Thyroid gland (tissue), 4 donors: ENCODE results near the gene DSG2. TPM values are rescaled to one million over a fixed set of nuclear protein-coding genes. Genes with fewer than 3 reads are reported as not detected.

Experiments
- DNase-seq, 2 donors: peaks; one replicate each; pipeline ENCODE4 v3.0.0-alpha.2; 2019
- H3K27ac ChIP-seq, 3 donors: fragments of 200-600 bp; sonication (generic); 1 replicate in 2 of 3; 2 replicates in 1 of 3; pipeline ENCODE4 v1.5.1; 2016 to 2019; ENCODE audit warnings: mild to moderate bottlenecking in 1 of 3, moderate library complexity in 1 of 3
- H3K27me3 ChIP-seq: fragments of 200-600 bp; sonication (generic); one replicate; pipeline ENCODE4 v1.5.1; 2019
- H3K36me3 ChIP-seq, 2 donors: fragments of 200-600 bp; sonication (generic); one replicate each; pipeline ENCODE4 v1.5.1; 2016 to 2019
- H3K4me1 ChIP-seq, 2 donors: fragments of 200-600 bp; sonication (generic); one replicate each; pipeline ENCODE4 v1.5.1; 2017 to 2019
- H3K4me3 ChIP-seq, 3 donors: fragments of 200-600 bp; sonication (generic); replicated peaks in 1 of 3; 1 replicate in 2 of 3; 2 replicates in 1 of 3; pipeline ENCODE4 v1.5.1; 2016; ENCODE audit warnings: mild to moderate bottlenecking in 1 of 3
- H3K9me3 ChIP-seq: fragments of 200-600 bp; sonication (generic); one replicate; pipeline ENCODE4 v1.5.1; 2017
- CTCF ChIP-seq, 6 experiments: fragments of 200-600 bp in 3 of 6; fragments of 450-650 bp in 3 of 6; sonication (generic) in 3 of 6; IDR thresholded peaks; one replicate each; pipeline ENCODE4 v1.5.1; 2016 to 2019; ENCODE audit warnings: antibody characterized with exemption in 6 of 6, mild to moderate bottlenecking in 2 of 6, inconsistent platforms in 1 of 6, moderate library complexity in 1 of 6
- POLR2A ChIP-seq, 2 donors: fragments of 450-650 bp; IDR thresholded peaks; one replicate each; pipeline ENCODE4 v1.6.1; 2017; ENCODE audit warnings: antibody characterized with exemption in 2 of 2, mild to moderate bottlenecking in 2 of 2, moderate library complexity in 1 of 2
- WGBS, 2 donors: methylation state at CpG; one replicate each; pipeline ENCODE4 v1.1.5; 2017; 5-methylcytosine and 5-hydroxymethylcytosine counted together
- intact Hi-C: fragments of 100-400 bp; cut with DNase I; formaldehyde crosslinking; loops from one replicate; pipeline ENCODE4 v1.15.1; 2023
- total RNA-seq, 4 donors: library from RNA; depleted of rRNA; stranded (reverse); fragments of >200 nt; gene quantifications; one replicate each; pipeline ENCODE4 v1.2.3, GENCODE V29; 2016

The DSG2 gene
- total RNA-seq, 4 donors from 2014 or later: 47.7 to 66.0 (median 56.4) TPM

GRCh38 chr18:31557446-31557845, 59.5 kb downstream of the DSG2 start:
- 97 to 99% methylated on average over 3 of the region's 3 CpGs for WGBS, 2 donors
- H3K9me3 ChIP-seq: no peaks in the 10 kb centered on the region
- H3K4me3 ChIP-seq: no peak overlapping the region
- no peak overlapping the region for H3K27ac ChIP-seq
- intact Hi-C loops: loop anchor here (10.0 kb wide), 3 partner anchors 167 to 417 kb away; no protein-coding TSS in a partner anchor
- no peak for TF ChIP-seq POLR2A (IDR thresholded peaks at IDR 0.05)
- H3K4me1 ChIP-seq: no peaks in the 10 kb centered on the region
- DNase-seq: no peak
- H3K27me3 ChIP-seq: no peaks in the 10 kb centered on the region
- H3K36me3 ChIP-seq: no peaks in the 10 kb centered on the region

DNA sequence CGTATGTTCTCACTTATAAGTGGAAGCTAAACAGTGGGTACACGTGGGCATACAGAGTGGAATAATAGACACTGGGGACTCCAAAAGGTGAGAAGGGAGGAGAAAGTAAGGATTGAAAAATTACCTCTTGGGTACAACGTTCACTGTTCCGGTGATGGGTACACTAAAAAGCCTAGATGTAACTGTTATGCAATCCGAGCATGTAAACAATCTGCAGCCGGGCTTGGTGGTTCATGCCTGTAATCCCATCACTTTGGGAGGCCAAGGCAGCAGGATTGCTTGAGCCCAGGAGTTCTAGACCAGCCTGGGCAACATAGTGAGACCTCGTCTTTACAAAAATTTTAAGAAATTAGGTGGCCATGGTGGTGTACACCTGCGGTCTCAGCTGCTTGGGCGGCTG, 60.6 kb downstream of the DSG2 start:
- no peaks in the 10 kb centered on the region for H3K9me3 ChIP-seq
- no peak for DNase-seq
- no peaks in the 10 kb centered on the region for H3K27me3 ChIP-seq
- 83 to 86% methylated on average over 9 of the region's 9 CpGs for WGBS, 2 donors
- H3K27ac ChIP-seq: no peak overlapping the region
- no peaks in the 10 kb centered on the region for H3K4me1 ChIP-seq
- TF ChIP-seq CTCF (IDR thresholded peaks at IDR 0.05) (no peak), POLR2A (IDR thresholded peaks at IDR 0.05) (no peak)
- H3K4me3 ChIP-seq: no peak overlapping the region
- no peaks in the 10 kb centered on the region for H3K36me3 ChIP-seq
- intact Hi-C loops: loop anchor here (10.0 kb wide), 3 partner anchors 166 to 416 kb away; no protein-coding TSS in a partner anchor

DNA sequence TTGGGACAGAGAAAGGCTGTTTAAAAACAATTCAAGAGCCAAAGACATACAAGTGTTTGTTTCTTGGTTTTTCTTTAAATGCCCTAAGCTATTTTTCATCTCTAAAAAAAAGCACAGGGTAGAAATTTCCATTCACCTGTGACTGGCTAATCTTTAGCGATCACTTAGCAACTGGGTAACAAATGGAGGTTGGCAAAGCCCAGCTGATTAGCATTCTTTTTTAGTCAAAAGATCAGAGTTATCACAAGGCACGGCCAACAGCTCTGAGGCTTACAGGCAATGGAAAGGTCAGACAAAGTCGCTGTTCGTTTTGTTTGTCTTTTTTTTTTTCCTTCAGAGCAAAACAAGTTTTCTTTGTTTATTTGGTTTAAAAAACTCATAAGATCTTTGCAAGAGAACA, 64.7 kb downstream of the DSG2 start:
- Histone ChIP-seq H3K27ac (no peak overlapping the region), H3K9me3 (no peaks in the 10 kb centered on the region), H3K36me3 (no peaks in the 10 kb centered on the region), H3K4me3 (no peak overlapping the region), H3K4me1 (no peaks in the 10 kb centered on the region), H3K27me3 (no peaks in the 10 kb centered on the region)
- intact Hi-C loops: no loop called here
- no peak for DNase-seq
- 37 to 47% methylated on average over 4 of the region's 4 CpGs for WGBS, 2 donors
- TF ChIP-seq POLR2A (IDR thresholded peaks at IDR 0.05) (no peak), CTCF (IDR thresholded peaks at IDR 0.05) (no peak)

DNA sequence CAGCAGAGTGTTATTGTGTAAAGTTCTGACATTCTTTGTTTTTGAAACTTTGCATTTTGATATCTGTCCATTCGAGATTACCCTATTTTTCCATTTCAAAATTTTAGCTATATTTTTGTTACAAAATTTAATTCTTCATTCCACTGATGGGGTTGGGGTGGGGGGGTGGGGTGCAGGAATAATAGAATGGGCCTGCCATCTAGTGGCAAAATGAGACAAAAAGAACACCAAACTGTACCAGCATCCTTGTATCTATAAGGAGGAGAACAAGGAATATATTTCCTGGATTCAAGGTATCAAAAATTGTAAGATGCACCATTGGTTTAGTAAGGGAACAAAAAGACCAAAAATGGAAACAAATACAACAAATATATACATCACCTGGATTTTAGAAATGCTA, 65.8 kb downstream of the DSG2 start:
- no peaks in the 10 kb centered on the region for H3K4me1 ChIP-seq
- H3K4me3 ChIP-seq: no peak overlapping the region
- H3K36me3 ChIP-seq: no peaks in the 10 kb centered on the region
- intact Hi-C loops: no loop called here
- no peaks in the 10 kb centered on the region for H3K9me3 ChIP-seq
- no peak overlapping the region for H3K27ac ChIP-seq
- WGBS, 2 donors: 51 to 52% methylated on average over 1 of the region's 1 CpG
- DNase-seq: no peak
- TF ChIP-seq POLR2A (IDR thresholded peaks at IDR 0.05) (no peak), CTCF (IDR thresholded peaks at IDR 0.05) (peak in 1 of 6 experiments; percentile 25)
- H3K27me3 ChIP-seq: no peaks in the 10 kb centered on the region

DNA sequence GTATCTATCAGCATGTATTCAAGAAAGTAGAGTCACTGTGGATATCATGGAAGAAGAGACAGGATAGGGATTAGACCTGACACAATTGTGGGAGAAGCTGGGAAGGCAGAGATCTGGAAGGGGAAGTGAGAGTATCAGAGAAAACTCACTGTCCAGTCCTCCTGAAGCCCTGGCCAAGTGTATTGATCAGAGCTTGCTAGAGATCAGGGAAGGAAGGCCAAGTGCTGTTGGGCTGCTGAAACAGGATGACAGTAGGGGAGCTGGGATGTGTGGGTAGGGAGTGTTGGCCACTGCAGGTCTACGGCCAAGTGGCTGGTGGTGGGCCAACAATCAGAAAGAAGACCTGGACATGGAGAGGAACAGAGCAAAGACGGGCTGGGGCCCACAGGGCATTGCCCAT, 67.4 kb downstream of the DSG2 start:
- 91 to 95% methylated on average over 2 of the region's 2 CpGs for WGBS, 2 donors
- intact Hi-C loops: no loop called here
- TF ChIP-seq CTCF (IDR thresholded peaks at IDR 0.05) (no peak), POLR2A (IDR thresholded peaks at IDR 0.05) (no peak)
- DNase-seq: no peak
- H3K36me3 ChIP-seq: no peaks in the 10 kb centered on the region
- no peak overlapping the region for H3K27ac ChIP-seq
- no peaks in the 10 kb centered on the region for H3K27me3 ChIP-seq
- H3K4me3 ChIP-seq: no peak overlapping the region
- no peaks in the 10 kb centered on the region for H3K4me1 ChIP-seq
- no peaks in the 10 kb centered on the region for H3K9me3 ChIP-seq
